Measurements from ENCODE around the gene NOP58.
"Not testable (repeated sequence)": the region's sequence is repeated elsewhere in the genome, so short reads cannot be mapped to it uniquely, and the experiment has no call there.

NOP58 gene

DNA sequence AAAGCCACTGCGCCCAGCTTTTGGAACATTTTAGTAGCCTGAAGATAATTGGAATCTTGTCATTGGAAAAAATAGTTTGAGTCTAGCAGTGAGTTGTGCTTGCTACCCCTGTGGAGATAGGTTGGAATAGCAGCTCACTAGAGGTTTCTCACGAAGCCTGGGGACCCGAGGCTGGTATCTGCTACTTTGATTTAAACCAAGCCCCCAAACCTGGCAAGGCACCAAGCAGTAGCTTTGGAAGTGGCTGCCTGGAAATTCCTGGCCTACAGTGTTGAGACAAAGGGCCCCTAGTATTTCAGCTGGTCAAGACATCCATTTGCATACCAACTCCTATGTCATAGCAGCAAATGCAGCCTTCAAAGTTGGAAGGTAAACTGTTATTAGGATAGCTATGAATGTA lies 42.1 kb downstream of the NOP58 start:
- DNase-seq: no peak

DNA sequence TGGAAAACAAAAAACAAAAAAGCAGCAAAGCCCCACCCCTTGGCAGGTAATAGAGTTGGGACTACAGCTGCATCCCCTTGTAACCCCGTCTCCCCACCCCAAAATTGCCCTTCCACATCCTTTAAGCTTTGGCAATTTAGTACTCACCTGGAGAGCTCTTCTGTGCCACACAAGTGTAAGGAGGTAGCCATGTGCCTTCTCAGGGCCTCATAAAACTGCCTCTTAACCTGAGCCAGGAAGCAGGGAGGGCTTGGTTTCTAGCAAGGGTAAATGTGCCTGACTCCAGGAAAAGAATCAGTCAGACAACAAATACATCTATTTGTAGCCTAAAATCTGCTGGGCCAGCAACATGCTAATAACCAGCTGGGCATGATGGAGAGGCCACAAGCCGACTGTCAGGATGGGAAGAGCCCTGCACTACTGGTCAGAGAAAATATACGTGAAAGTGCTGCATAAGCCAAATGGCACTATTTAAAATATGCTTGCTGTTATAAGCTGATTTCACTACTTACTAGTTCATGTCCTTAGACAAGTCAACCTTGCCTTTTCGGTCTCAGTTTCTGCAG lies 46.3 kb downstream of the NOP58 start:
- no peak for DNase-seq

DNA sequence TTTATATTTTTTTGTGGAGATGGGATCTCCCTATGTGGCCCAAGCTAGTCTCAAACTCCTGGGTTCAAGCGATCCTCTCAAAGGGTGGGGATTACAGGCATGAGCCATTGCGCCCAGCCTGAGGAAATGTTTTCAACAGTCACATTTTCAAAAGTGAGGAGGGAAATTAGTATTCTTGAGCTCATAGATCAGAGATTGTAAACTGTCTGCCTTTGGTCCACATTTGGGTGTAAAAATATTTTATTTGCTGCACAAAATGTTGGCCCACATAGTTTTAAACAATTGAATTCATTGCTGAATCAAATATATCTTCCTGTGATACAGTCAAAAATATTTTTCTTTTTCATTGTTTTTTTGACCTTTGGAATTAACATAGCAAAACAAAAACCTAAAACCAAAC lies 48.6 kb downstream of the NOP58 start:
- DNase-seq: no peak

DNA sequence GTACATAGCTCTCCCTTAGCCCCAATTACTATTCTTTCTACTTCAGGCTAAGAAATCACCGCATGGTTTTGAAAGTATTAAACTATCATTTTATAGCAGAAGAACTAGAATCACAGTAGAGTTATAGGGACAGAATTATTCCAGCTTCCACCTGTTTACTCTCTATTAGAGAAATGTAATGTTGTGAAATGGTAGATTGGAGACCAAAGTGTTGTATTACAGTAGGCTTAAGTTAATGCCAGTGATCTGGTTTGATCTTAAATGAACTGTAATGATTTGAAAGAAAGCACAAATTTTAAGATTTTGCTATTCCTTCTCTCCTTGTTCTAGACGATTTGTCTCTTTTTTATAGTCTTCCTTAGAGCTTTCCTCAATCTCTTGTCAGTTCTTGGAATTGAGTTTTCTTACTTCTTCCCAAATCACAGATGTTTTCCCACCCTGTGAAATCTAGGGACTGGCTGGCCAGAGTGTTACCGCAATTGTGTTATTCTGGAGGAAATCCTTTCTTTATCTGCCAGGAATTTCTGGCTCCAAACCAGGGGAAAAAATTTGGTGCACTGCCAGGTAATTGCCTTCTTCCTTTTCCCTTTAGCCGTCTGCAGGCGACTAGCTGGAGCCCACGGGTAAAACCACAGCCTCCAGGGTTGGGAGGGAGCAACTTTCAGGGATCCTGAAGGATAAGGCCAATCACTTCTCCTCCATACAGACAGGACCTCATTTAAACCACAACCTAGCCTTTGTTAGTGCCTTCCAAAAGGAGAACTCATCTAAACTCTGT lies 51.7 kb downstream of the NOP58 start:
- DNase-seq: peak; percentile 67

DNA sequence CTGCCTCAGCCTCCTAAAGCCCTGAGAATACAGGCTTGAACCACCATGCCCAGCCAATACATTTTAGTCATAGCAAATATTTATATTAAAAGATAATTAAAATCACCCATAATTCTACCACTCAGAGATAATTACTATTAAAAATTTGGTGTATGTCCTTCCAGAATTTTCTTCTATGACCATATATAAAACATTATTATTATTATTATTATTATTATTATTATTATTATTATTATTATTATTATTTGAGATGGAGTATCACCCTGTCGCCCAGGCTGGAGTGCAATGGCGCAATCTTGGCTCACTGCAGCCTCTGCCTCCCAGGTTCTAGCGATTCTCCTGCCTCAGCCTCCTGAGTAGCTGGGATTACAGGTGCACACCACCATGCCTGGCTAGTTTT lies 54.8 kb downstream of the NOP58 start:
- DNase-seq: not testable (repeated sequence)

DNA sequence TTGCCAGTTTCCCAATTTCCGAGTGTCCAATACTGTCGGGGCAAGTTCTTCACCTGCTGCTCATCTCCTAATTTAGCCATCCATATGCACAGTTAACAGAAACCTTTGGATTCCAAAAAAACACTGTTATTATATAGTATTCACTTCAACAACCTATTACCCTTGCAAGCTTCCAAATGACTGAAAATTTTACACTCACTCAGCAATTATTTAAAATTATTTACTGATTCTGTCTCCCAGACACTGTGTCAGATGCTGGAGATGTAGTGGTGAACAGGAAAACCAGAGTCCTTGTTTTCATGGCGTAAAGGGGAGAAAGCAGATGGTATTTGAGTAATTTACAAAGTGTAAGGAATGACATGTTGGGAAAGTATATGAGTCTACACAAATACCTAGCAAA lies 56.9 kb downstream of the NOP58 start:
- no peak for DNase-seq

DNA sequence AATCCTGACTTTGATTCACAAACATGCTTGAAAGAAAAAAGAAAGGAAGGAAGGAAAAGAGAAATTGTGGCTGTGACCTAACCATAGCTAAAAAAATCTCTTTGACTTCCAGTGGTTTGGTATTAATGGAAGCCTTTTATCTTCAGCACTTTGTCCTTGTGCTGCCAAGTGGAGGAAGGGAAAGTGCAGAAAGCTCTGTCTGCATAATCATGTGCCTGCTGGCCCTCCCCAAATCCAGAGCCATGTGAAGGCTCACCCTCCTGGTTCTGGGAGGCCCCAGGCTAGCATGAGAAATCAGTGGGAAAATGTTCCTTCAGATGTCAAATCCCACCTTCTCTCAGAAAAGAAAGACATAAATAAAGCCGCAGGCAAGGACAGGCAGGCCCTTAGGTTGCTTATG lies 62.3 kb downstream of the NOP58 start:
- DNase-seq: no peak

DNA sequence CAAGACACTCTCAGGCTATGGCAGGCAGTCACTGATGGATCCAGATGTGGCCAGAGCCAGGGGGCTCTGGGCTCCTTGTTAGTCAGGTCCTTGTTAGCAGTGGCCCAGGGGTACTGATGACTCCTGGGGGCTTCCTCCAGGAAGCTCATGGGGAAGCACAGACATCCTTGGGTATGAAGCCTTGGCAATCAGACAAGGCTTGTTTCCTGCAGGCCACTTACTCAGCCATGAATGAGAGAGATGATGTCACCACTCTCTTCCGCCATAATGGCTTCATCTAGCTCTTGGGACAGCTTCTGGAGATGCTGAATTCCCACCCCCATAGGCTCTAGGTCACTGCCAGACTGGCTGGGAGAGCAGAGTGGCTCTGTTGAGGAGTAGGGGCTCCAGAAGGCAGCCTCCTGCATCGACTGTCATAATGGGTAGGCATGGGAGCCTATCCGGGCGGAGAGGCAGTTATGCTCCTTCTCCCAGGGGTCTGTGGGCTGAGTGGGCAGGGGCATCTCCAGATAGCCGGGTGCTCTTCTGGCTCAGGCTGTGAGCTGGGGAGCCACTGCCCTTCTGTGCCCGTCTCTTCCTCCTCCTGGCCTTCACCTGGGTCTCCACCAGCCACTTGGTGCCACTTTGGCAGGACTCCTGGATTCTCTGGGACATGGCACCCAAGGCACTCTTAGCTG lies 70.4 kb downstream of the NOP58 start:
- DNase-seq: no peak

DNA sequence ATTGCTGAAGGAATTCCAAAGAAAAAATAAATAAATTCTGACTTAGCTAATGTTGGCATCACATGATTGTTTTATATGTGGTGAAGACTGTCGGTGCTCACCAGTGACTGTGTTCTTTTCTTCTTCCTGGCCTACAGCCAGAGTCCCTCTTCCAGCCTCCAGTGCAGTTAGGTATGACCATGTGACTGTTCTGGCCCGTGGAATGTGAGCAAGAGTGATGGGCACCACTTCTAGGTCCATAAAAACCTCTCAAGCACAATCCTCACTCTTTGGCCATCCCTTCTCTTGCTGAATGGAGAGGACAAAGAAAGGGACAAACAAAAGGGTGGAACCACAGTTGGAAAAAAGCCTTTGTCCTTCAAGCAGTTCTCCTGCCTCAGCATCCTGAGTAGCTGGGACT lies 71.6 kb downstream of the NOP58 start:
- DNase-seq: peak; percentile 47

DNA sequence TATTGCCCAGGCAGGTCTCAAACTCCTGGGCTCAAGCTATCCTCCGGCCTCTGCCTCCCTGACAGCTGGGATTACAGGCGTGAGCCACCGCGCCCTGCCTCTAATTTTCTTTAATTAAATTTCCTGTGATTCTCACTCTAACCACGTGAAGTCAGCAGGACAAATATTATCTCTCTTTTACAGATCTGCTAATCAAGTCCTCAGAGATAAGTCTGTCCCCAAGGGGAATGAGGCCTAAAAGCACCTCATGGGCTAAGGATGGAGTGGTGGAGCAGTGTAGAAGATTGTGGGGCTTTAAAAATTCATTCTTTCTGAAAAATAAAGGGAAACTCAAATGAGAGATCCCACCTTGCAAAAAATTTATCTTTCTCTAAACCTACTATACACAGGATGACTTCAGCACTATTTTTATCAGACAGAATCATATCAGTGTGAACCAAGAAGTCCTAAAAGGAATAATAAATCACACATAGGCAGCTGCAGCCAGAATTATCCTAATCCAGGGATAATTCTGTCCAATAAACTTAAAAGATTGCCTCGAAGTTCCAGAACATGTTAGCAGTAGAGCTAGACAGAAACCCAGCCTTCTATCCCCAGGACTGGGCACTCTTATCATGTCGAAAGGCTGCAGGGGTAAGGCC lies 72.3 kb downstream of the NOP58 start:
- DNase-seq: no peak

DNA sequence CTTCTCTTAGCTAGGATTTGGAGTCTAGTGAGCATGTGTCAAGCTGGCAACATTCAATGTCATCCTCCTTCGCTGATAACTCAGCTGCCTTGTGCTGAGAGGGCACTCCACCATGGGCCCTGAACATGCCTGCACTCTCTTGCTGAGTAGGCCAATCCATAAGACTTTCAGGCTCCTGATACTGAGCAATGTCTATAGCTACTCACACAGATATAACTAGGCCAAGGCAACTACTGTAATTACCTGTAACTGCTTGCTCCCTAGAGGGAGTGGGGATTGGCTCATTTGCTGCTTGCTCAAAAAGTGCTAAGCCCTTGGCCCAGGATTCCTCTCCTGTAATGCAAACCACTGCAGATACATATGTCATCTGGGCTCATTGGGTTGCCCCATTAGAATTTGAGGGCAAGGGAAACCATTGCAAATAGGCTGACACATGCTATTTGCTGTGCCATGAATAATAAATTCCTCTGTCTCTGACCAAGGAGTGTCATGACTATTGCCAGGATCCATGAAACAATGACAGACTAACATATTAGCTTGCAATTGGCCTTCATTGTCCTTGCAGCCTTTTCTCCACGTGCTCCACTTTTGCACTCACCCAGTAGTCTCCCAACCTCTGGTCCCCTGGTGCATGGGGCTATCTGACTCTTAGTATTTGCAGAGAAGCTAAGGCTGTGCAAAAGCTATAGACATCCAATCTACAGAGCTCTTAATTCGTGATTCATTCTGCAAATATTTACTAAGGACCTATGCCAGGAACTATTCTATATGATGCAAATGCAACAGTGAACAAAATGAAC lies 73.7 kb downstream of the NOP58 start:
- peak; percentile 6 for DNase-seq

DNA sequence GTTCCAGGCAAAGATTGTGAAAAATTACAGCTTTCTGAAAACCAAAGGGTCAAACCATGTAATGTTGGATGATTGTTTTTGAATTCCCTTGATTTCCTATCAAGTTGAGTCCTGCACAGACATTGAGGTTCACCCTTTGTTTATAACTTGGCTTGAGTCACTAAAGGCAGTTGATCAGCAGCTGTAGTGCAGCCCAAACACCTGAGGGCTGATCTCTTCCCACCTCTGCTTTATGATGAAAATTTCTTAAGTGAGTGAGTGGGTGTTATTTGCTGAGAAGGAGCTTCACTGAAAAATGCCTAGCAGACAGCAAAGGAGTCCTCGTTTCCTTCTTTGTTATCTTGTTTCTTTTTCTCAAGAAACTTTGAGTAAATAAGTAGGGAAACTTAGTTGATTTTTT lies 78.6 kb downstream of the NOP58 start:
- no peak for DNase-seq

DNA sequence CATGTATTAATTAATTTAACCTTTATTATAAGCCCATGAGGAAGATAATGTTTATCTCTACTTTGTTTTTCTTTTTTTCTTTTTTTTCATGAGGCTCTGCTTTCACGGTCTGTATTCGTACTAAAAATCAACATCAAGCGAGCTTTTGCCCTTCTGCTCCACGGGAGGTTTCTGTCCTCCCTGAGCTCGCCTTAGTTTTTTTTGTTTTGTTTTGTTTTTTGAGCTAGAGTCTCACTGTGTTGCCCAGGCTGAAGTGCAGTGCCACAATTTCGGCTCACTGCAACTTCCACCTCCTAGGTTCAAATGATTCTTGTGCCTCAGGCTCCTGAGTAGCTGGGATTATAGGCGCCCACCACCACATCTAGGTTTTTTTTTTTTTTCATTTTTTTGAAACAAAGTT lies 80.6 kb downstream of the NOP58 start:
- DNase-seq: no peak
